Neural progenitor cell (in vitro differentiated cells): Measurements from ENCODE around the gene TCP11. TPM values are rescaled to one million over a fixed set of nuclear protein-coding genes. Genes with fewer than 3 reads are reported as not detected.

Experiments used
- DNase-seq: peaks from one replicate; pipeline ENCODE4 v3.0.0-alpha.2; 2016; ENCODE audit warnings: low spot score
- H2AFZ ChIP-seq: fragments of 200-600 bp; sonication (generic); replicated peaks from 2 replicates; pipeline ENCODE4 v1.6.1; 2016; ENCODE audit warnings: antibody characterized with exemption
- H3F3A ChIP-seq: fragments of 200-600 bp; sonication (generic); 2 replicates; pipeline ENCODE4 v1.6.1; 2016; ENCODE audit warnings: antibody characterized with exemption, low read depth
- H3K27ac ChIP-seq: fragments of 200-600 bp; sonication (generic); 2 replicates; pipeline ENCODE4 v1.5.1; 2016; ENCODE audit warnings: mild to moderate bottlenecking
- H3K27me3 ChIP-seq: fragments of 200-600 bp; sonication (generic); 2 replicates; pipeline ENCODE4 v1.6.1; 2016; ENCODE audit warnings: mild to moderate bottlenecking, moderate library complexity
- H3K36me3 ChIP-seq: fragments of 200-600 bp; sonication (generic); 2 replicates; pipeline ENCODE4 v1.5.1; 2016
- H3K4me1 ChIP-seq: fragments of 200-600 bp; sonication (generic); 2 replicates; pipeline ENCODE4 v1.6.1; 2016; ENCODE audit warnings: mixed run types
- H3K4me2 ChIP-seq: fragments of 200-600 bp; sonication (generic); 2 replicates; pipeline ENCODE4 v1.6.1; 2016
- H3K4me3 ChIP-seq: fragments of 200-600 bp; sonication (generic); 2 replicates; pipeline ENCODE4 v1.5.1; 2016
- H3K79me2 ChIP-seq: fragments of 200-600 bp; sonication (generic); 2 replicates; pipeline ENCODE4 v1.6.1; 2016; ENCODE audit warnings: low read depth
- H3K9ac ChIP-seq: fragments of 200-600 bp; sonication (generic); 2 replicates; pipeline ENCODE4 v1.6.1; 2016
- H3K9me3 ChIP-seq: fragments of 200-600 bp; sonication (generic); 2 replicates; pipeline ENCODE4 v1.5.1; 2016; ENCODE audit warnings: low read depth
- H4K20me1 ChIP-seq: fragments of 200-600 bp; sonication (generic); 2 replicates; pipeline ENCODE4 v1.6.1; 2016; ENCODE audit warnings: low read depth
- H3K27ac Mint-ChIP-seq: 3 replicates; pipeline ENCODE4 v1.8.0; 2021; ENCODE audit warnings: mixed read lengths
- H3K27me3 Mint-ChIP-seq: 2 replicates; pipeline ENCODE4 v1.8.0; 2022; ENCODE audit warnings: low read depth, mild to moderate bottlenecking, inconsistent platforms, moderate library complexity, mixed read lengths; ENCODE audit not compliant: insufficient read depth
- H3K36me3 Mint-ChIP-seq: 3 replicates; pipeline ENCODE4 v1.8.0; 2021; ENCODE audit warnings: mixed read lengths
- H3K4me1 Mint-ChIP-seq: 3 replicates; pipeline ENCODE4 v1.8.0; 2021; ENCODE audit warnings: mixed read lengths
- H3K4me3 Mint-ChIP-seq: 3 replicates; pipeline ENCODE4 v1.8.0; 2021; ENCODE audit warnings: mild to moderate bottlenecking, moderate library complexity, mixed read lengths
- H3K9me3 Mint-ChIP-seq: 3 replicates; pipeline ENCODE4 v1.8.0; 2020; ENCODE audit warnings: mixed read lengths
- CTCF ChIP-seq: fragments of 200-600 bp; sonication (generic); IDR thresholded peaks from 2 replicates; pipeline ENCODE4 v1.5.1; 2017; ENCODE audit warnings: antibody characterized with exemption, mild to moderate bottlenecking
- EZH2 ChIP-seq: fragments of 200-600 bp; sonication (generic); IDR thresholded peaks from 2 replicates; pipeline ENCODE4 v1.6.1; 2017; ENCODE audit warnings: antibody characterized with exemption, mild to moderate bottlenecking, moderate library complexity
- EZH2phosphoT487 ChIP-seq: fragments of 200-600 bp; sonication (generic); IDR thresholded peaks from 2 replicates; pipeline ENCODE4 v1.6.1; 2017; ENCODE audit warnings: antibody characterized with exemption
- total RNA-seq: library from RNA; depleted of rRNA; stranded (reverse); fragments of >200 nt; gene quantifications from 2 replicates; pipeline ENCODE4 v1.2.3, GENCODE V29; 2015; ENCODE audit warnings: low replicate concordance

Gene TCP11
- total RNA-seq, 1 donor from 2014 or later, result not detected

- Mint-ChIP-seq H3K4me1 (peaks cover 18% of the 10 kb centered on the region), H3K27ac (no peak overlapping the region), H3K36me3 (peaks cover 5% of the 10 kb centered on the region), H3K9me3 (no peaks in the 10 kb centered on the region), H3K27me3 (peaks cover 10% of the 10 kb centered on the region), H3K4me3 (no peak overlapping the region)
- H3K79me2 ChIP-seq, result no peaks in the 10 kb centered on the region
- DNase-seq, result no peak
- H3K27me3 ChIP-seq, result no peaks in the 10 kb centered on the region
- no peaks in the 10 kb centered on the region for H3K9me3 ChIP-seq
- no peak overlapping the region for H3K27ac ChIP-seq
- H3K4me2 ChIP-seq, result no peak overlapping the region
- H2AFZ ChIP-seq, result no peak overlapping the region
- TF ChIP-seq EZH2 (no peak), CTCF (no peak), EZH2phosphoT487 (no peak)
- no peaks in the 10 kb centered on the region for H4K20me1 ChIP-seq
- peaks cover 5% of the 10 kb centered on the region for H3F3A ChIP-seq
- no peaks in the 10 kb centered on the region for H3K36me3 ChIP-seq
- peaks cover 8% of the 10 kb centered on the region for H3K4me1 ChIP-seq
- H3K4me3 ChIP-seq, result no peak overlapping the region
- no peak overlapping the region for H3K9ac ChIP-seq
Measured at GRCh38 chr6:35091346-35092083, 49.6 kb downstream of the TCP11 start.

- no peak overlapping the region for H3K4me3 Mint-ChIP-seq
- TF ChIP-seq CTCF, result no peak
- no peak for TF ChIP-seq EZH2phosphoT487
- no peak for TF ChIP-seq EZH2
- Histone ChIP-seq H3K79me2 (no peaks in the 10 kb centered on the region), H3K9me3 (no peaks in the 10 kb centered on the region), H3K36me3 (no peaks in the 10 kb centered on the region), H3K9ac (no peak overlapping the region), H3K27ac (no peak overlapping the region), H3K27me3 (no peaks in the 10 kb centered on the region), H3K4me3 (no peak overlapping the region), H3F3A (no peaks in the 10 kb centered on the region), H4K20me1 (no peaks in the 10 kb centered on the region), H3K4me1 (no peaks in the 10 kb centered on the region), H3K4me2 (no peak overlapping the region), H2AFZ (no peak overlapping the region)
- no peak overlapping the region for H3K27ac Mint-ChIP-seq
- no peak for DNase-seq
- peaks cover 12% of the 10 kb centered on the region for H3K4me1 Mint-ChIP-seq
- H3K27me3 Mint-ChIP-seq, result peaks cover 10% of the 10 kb centered on the region
- no peaks in the 10 kb centered on the region for H3K9me3 Mint-ChIP-seq
- H3K36me3 Mint-ChIP-seq, result peaks cover 5% of the 10 kb centered on the region
Measured at GRCh38 chr6:35090734-35091133, 50.4 kb downstream of the TCP11 start.

GRCh38 chr6:35089935-35090505 is 51.1 kb downstream of the TCP11 start:
- DNase-seq, result no peak

More at GRCh38 chr6:35089935-35090505, 51.1 kb downstream of the TCP11 start:
- Histone ChIP-seq H3K9ac (no peak overlapping the region), H2AFZ (no peak overlapping the region), H3F3A (no peaks in the 10 kb centered on the region), H3K27me3 (no peaks in the 10 kb centered on the region), H3K4me3 (no peak overlapping the region), H3K36me3 (no peaks in the 10 kb centered on the region), H3K4me1 (no peaks in the 10 kb centered on the region), H4K20me1 (no peaks in the 10 kb centered on the region), H3K79me2 (no peaks in the 10 kb centered on the region), H3K27ac (no peak overlapping the region), H3K9me3 (no peaks in the 10 kb centered on the region), H3K4me2 (no peak overlapping the region)
- Mint-ChIP-seq H3K4me1 (peaks cover 9% of the 10 kb centered on the region), H3K4me3 (no peak overlapping the region), H3K27me3 (peaks cover 10% of the 10 kb centered on the region), H3K27ac (no peak overlapping the region), H3K36me3 (peaks cover 5% of the 10 kb centered on the region), H3K9me3 (no peaks in the 10 kb centered on the region)
- TF ChIP-seq CTCF, result no peak
- no peak for TF ChIP-seq EZH2
- TF ChIP-seq EZH2phosphoT487, result no peak
